Epithelial cell of prostate (primary cell): ENCODE data around the gene PEMT.

ENCODE experiments used
- DNase-seq: peaks from one replicate; pipeline ENCODE4 v3.0.0-alpha.2; 2011; ENCODE audit warnings: low read depth, low spot score
- H3K27ac ChIP-seq: fragments of 450-650 bp; 2 replicates; pipeline ENCODE4 v1.5.1; 2017; ENCODE audit warnings: mild to moderate bottlenecking

The PEMT gene

DNA sequence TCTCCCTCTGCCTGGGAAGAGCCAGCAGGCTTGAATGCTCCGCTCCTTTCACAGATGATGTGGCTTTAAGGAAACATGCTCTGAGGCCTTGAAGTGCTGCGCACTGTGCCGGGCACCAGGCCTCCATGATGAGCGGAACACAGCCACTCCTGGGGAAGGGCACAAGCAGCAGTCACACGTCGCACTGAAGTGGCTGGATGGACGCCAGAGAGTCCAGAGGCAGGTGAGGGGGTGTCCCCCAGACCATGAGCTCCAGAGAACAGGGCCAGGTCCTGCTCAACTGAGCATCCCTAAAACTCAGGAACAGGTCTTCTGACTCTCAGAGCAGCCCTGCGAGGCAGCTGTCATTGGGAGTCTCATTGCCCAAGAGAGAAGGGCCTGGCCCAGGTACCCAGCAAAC, 35.6 kb downstream of the PEMT start:
- H3K27ac ChIP-seq, result no peak overlapping the region
- DNase-seq, result no peak

DNA sequence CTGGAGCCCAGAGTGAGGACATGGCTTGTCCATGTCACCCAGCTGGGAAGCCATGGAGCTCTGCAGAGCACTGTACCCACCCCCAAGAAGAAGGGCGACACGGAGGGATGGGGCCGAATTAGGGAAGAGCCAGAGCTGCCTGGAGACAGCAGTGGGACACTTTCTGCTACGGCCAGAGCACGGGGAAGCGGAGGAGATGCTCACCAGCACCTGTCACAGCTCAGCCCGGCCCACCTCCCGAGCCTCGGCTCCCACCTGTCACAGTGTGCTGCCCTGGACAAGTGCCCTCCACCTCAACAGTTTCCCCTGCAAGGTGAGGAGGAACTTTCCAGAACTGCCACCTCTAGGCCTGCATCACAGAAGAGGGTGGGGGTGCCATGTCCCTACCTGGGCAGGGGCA, 36.4 kb downstream of the PEMT start:
- H3K27ac ChIP-seq, result no peak overlapping the region

DNA sequence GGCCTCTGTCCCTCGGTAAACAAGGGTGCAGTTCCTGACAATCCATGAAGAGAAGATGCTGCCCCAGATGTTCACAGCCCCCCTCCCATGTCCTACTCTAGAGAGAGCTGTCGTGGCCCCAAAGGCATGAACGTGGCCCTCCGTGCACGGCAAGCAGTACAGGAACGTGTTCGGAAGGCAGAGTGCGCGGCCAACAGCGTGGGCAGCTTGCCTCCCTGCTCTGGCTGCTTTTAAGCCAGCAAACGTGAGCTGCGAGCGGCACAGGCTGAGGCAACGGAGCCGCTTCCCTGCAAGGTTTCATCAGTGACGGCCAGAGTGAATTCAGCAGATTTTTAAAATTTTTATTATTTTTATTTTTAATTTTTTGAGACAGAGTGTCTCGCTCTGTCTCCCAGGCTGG, 37.2 kb downstream of the PEMT start:
- H3K27ac ChIP-seq, result no peak overlapping the region
- DNase-seq, result no peak

More for the DNA sequence above, 36.4 kb downstream of the PEMT start:
- DNase-seq, result no peak

DNA sequence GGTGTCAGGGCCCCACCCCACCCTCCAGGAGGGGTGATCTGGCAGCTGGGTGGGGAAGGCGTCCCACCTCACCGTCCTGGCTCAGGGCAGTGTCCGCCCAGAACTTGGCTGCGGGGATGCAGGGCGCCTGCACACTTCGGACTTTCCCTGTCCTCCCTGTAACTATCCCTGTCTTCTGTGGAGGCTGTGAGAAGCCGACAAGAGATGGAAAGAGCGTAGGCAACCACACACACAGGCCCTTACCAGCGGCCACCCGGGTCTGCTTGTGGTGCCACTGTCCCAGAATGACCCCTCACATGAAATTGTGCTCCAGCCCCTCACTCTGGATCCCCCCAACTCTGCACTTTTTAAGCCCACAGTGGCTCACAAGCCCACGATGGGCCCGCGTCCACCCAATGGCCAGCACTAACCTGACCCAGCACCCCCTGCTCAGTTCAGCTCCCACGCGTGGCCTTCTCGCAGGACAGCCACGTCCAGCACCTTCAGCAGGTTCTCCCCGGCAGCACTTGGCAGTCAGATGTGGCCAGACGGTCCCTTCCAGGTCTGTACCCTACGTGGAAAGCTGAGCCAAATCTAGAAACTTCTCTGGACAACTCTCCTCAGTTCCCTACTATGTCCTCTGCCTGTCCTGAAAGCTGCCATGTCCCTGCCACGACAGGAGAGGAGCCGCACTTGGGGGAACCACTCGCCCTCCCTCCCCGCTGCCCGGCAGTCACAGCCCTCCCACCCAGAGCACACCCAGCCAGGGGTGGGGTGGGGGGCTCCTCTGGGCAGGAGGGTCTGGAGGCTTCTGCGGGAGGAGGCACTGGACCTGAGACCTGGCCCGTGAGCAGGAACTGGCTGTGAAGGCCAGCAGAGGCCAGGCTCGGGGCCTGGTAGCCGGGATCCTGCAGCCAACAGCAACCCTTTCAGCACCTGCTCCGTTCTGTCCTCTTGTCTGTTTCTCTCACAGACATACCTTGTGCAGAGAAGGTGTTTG, 38.0 kb downstream of the PEMT start:
- H3K27ac ChIP-seq, result no peak overlapping the region
- DNase-seq, result no peak

DNA sequence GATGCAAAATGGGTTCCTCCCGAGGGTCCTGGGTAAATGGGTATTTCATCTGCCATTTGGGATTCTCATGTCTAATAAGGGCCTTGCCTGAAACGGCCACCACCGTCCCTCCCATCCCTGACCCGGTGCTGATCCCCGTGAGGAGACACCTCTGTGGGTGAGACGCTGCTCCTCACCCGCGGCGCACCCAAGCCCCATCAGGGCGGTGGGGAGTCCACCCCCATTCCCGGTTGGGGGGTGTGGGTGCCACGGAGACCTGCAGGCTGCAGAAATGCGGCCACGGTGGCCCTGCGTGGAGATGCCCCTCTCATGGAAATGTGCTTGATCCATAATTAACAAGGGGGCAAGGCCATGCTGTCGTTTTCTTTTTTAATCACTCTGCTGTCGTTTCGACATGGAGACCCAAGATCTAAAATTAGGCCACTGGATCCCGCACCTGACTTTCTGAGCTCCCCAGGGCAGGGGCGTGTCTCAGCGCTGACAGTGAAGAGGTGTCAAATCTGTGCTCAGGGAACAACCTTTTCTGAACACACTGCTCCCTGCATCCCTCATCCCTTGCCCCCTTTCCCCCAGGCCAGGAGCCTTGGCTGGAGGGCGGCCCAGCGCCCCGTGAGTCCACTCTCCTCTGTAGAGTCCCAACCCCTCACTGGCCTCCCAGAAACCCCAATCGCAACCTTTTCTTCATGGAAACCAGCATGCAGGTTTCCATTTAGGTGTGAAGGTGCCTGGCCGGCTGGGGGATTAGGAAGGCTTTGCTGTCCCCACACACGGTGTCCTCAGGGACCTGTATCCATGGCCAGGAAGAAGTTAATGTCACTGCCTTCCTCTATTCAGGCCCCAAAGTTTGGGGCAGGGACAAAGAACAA, 38.9 kb downstream of the PEMT start:
- H3K27ac ChIP-seq, result no peak overlapping the region
- DNase-seq, result no peak

DNA sequence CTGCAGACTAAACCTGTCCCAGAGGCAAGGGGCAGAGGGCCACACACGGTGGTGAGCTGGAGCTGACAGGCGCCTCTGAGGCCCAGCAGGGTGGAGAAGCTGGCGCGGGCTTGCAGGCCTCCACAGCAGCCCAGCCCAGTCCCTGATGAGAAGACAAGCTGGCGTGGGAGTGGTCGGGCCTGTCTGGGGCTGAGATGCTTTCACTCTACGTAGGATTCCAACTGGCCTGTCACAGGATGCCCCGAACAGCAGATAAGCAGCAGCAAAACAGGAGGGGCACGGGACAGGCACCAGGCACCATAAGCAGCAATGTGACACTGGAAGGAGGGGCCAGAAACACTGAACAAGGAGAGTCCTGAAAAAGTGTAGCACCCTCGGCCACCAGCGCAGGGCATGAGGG, 40.1 kb downstream of the PEMT start:
- H3K27ac ChIP-seq, result no peak overlapping the region
- no peak for DNase-seq

DNA sequence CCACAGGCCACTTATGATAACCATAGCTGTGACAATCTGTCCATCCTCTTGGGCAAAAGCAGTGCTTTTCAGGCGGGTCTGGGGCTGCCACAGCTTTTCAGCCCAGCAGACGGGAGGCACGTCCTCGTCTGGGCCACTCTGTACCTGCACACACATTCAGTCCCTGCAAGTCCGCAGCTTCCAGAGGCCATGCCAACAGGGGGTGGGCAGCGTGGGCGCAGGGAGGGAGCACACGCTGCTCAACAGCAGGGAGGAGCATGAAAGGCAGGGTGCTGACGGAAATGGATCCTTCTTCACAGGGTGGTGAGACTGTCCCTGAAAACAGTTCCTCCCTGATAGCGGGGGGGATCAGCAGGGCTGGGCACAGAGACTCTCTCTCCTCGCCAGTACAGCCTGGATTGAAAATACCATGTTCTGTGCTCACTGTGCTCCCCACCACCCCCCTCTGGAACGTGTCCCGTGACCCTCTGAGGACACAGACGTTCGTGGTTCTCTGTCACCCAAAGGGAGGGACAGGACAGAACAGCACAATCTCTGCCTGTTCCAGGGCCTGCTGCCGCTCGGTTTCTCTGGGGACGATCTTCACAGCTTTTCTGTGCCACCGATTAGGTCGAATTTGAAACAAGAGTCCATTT, 41.7 kb downstream of the PEMT start:
- no peak for DNase-seq
- H3K27ac ChIP-seq, result no peak overlapping the region

DNA sequence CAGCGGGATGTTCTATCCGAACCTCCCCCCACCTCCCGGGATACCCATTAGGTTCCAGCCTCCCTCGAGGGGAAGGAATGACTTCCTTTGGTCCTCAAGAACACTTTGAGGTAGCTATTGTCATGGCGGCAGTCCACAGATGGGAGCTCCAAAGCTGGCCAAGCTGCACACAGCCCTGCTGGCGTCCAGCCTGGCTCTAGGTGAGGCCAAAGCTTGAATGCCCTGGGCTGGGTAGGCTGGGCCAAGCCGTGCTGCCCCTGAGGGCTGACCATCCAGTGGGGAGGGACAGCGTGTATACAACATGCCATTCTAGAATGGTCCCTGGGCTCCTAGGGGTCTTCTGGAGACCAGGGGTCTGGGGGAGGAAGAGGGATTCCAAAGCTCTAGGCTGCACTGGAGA, 43.5 kb downstream of the PEMT start:
- DNase-seq, result no peak
- H3K27ac ChIP-seq, result no peak overlapping the region

DNA sequence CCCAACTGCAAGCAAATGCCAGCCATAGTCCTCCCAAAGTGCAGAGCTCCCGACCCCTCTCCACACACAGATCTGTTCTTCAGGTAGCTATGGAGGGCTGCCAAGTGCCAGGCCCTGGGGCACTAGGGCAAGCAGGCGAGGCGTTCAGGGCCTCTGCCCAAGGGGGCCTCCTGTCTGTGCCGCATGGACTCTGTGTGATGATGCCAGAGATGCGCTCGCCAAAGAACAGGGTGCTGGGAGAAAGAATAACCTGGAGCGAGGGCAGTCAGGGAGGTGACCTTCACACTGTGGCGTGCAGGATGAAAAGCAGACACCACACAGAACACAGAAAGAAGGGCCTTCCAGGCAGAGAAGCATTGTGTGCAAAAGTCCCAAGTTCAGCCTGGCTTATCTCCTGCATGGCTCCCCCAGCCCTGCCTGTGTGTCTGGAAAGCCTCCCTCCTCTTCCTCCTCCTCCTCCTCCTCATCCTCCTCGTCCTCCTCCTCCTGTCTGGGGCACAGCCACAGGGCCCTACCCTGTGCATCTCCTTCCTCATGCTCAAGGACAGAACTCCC, 44.2 kb downstream of the PEMT start:
- H3K27ac ChIP-seq, result no peak overlapping the region
- no peak for DNase-seq

DNA sequence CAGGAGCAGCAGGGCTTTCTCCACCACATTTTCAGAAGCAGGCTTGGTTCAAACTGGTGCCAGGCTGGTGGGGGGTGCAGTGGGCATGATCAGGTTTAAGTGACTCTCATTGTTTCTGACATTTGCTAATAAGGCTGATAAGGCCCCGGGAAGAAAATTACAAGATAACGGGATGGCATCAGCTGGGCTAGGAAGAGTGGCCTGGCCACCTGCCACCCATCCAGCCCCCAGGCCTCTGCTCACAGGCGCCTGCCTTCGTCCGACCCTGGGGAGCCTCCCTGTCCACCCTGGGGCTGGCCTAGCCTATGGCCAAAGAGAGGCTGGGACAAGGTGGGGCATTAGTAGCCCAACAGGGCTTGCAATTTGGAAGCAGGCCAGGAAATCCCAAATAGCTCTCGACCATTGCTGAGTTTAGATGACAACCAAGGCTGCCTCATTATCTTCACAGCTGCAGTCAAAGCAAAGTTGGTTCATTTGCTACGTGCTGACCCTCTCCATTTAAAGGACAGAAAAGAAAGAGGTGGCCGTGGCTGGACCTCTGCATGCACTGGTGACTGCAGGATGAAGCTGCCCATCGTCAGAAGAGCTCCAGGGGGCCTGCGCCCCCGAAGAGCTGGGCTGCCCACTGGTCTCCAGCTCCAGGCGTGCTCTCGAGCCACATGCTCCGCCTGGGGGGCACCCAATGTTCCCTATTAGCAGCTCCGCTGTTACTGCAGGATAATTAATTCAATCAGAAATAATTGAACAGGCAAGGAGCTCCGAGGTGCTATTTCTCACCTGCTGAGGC, 44.9 kb downstream of the PEMT start:
- no peak overlapping the region for H3K27ac ChIP-seq
- DNase-seq, result no peak

DNA sequence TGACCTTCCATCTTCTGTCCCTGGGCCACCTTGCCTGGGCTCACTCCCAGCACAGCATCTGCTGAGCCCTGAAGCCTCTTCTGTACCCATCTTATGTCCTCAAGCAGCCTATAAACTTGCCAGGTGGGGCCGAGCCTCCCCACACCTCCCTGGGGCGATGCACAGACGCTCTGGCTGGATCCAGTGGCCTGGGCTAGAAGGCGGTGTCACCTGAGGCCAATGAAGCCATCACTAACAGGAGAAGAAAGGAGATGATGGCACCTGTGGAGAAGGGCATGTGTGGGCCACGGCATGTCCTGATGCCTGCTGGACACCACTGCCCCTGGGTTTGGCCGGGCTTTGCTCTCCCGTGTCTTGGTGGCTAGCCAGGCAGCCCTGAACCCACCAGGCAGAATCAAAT, 45.5 kb downstream of the PEMT start:
- no peak for DNase-seq
- no peak overlapping the region for H3K27ac ChIP-seq

DNA sequence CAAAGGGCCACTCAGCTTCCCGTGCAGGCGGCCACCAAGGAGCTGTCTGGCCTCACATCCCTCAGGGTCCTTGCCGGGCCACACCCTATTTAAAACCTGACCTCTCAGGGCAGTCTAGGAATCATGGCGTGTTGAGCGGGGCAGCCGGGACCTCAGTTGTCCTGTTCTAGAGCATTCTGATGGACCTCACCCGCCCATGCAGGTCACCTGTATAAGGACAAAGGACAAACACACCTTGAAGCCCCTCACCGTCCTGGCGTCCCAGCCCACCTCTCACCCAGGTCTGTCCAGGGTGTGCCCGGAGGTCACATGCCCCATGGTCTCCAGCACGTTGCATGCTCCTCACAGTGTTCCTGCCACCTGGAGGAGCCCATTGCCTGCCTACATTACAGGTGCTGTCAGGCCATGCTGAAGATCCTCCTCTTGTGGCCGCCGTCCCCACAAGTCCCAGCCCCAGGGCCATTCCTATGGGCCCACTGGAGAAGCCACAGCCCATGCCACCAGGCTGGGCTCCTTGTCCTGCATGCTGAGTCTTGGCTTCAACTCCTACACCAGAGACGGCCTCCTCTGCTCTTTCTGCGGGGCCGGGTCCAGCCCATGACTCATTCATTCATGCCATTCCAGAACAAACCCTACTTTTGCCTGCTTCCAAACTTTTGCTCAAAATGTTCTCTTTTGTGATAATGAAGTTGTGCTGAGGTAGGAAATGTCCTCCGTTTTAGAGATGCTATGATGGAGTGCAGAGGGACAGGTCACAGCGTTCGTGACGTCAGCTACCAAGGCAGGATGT, 46.3 kb downstream of the PEMT start:
- DNase-seq, result no peak

DNA sequence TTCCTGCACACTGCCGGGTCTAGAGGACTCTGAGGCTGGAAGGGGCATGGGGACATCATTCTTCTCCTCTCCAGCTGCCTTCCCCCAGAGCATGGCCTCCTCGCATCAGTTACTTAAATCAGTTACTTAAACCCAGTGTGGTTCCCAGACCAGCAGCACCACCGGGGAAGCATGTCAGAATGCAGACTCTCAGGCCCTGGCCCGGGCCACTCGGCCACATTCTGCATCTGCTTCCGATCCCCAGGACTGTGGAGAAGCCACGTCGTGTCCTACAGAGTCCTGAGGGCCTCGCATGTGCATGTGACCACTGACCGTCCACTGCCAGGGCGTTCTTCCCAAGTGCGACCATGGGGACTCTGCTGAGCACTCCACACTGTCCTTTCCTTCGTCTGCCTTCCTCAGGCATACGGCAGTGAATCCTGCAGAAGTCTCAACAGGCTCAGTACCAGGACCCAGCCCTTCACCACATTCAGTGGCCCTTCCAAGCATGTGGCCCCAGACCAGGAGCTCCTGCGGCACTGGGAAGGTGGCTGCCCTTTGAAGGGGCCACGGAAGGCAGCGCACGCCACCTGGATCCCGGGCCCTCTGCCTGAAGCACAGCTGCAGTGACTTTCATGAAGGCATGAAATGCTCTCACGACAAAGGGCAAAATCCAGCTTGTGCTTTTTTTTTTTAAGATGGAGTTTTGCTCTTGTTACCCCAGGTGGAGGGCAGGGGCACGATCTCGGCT, 48.4 kb downstream of the PEMT start:
- DNase-seq, result no peak
- no peak overlapping the region for H3K27ac ChIP-seq

More for the DNA sequence above, 46.3 kb downstream of the PEMT start:
- H3K27ac ChIP-seq, result no peak overlapping the region

DNA sequence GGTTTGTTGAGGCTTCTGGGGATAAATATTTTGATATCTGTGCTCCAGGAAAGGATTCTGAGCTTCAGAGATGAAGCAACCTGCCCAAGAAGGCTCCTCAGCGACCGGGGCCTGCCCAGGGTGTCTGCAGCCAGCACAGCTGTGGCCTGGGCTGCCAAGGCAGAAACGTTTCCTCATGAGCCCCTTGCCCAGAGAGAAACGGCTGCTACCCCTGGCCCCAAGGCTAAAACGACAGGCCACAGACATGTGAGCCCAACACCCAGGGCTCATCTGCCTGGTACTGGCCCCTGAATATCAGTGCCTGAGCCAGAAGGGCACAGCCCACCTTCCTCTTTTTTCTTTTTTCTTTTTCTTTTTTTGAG, 49.9 kb downstream of the PEMT start:
- no peak for DNase-seq

DNA sequence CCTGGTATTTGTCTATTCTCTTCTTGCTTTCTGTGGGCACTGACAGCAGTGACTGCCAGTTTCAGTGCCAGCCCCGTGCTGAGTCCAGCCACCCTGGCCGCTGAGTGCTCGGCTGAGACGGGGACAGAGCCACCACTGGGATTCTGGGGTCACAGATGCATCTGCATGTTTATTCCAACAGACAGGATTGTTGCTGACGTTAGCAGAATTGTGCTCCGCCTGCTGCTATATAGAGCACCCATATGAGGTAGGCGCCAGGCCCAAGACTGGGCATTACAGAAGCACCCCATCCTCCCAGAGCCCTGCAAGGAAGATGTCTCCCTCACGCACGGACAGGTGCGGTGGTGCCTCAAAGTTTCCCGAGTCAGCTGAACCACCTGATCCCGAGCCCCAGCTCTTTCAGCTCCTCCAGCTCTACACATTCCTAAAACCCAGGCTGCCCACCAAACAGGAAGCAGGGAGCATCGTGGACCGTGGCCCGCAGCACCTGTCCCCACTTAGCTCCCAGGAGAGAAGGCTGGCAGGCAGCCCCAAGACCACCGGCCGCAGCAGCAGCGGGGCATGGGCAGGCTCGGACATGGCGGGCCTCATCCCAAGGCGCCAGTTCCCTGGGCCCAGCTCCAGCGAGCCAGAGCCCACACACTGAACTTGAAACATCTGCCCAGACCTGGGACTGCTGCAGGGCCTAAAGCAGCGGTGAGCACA, 50.4 kb downstream of the PEMT start:
- no peak overlapping the region for H3K27ac ChIP-seq
- DNase-seq, result no peak

More for the DNA sequence above, 49.9 kb downstream of the PEMT start:
- no peak overlapping the region for H3K27ac ChIP-seq

DNA sequence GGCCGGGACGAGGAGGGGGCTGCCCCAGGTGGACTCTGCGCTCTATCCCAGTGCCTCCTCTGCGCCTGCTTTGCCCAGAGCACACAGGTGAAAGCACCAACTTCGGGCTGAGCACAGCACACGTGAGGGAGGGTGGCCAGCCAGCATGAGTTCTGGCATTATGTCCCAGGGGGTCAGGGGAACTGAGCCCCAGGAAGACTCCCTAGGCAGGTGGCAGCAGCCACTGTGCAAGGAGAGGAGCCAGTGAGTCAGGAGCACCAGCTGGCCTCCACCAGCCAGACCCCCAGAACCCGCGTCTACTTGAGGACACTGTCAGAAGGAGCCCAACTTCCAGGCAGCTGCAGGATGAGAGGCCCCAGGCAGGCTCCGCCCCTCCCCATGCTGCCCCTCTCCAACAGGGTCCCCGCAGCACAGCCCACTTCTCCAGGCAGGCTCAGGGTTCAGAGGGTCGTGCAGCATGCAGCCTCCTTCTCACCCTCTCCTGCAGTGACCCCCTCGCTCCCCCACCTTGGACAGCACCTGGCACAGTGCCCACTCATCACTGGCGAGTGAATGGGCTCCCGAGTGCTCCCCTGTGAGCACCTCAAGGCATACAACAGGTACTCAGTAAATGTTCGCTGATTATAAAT, 51.1 kb downstream of the PEMT start:
- H3K27ac ChIP-seq, result no peak overlapping the region
- DNase-seq, result no peak

DNA sequence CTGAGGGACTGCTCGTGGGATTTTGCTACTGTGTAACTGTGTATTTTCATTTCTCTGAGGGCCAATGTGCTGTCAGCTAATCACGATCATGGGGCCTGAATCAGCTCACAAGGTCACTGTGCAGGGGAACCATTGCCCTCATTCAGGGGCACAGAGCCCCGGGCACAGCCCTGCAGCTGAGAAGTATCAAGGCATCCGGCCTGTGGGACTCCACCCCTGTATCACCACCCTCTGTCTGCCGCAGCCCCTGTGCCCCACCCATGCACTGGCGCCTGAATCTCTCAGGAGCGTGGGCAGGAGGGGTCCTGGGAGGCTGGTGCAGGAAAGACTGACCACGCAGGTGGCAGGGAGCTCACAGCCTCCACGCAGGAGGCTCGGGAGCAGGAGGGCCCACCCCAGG, 51.9 kb downstream of the PEMT start:
- H3K27ac ChIP-seq, result no peak overlapping the region
- DNase-seq, result no peak
